Measurements from ENCODE around the gene ELOVL6. TPM values are rescaled to one million over a fixed set of nuclear protein-coding genes. Genes with fewer than 3 reads are reported as not detected.
A peak's percentile ranks its signal among the peaks of the same experiment; 100 is the strongest.

Gene ELOVL6
- total and polyA plus RNA-seq, 2 donors (not counting 1 experiment from before 2014, with no cell fraction given) = 15.0 to 43.4 TPM

- DNase-seq (ENCODE audit: low read depth in 2 of 2) = no peak
- no peaks in the 10 kb centered on the region for H3K4me1 ChIP-seq (ENCODE audit: control insufficient read depth, extremely low read depth, insufficient read depth, low read length)
- H3K27me3 ChIP-seq (ENCODE audit: control insufficient read depth, insufficient read depth, low read length) = no peaks in the 10 kb centered on the region
- TF ChIP-seq EZH2 (IDR thresholded peaks at IDR 0.05; ENCODE audit: low read length, missing control alignments) (no peak), CTCF (conservative IDR thresholded peaks at IDR 0.05 in 1 of 2, IDR thresholded peaks at IDR 0.05 in 1 of 2; ENCODE audit: low read depth in 1 of 2, low read length in 2 of 2) (no peak)
- no peak overlapping the region for H2AFZ ChIP-seq (ENCODE audit: low read length)
- no peak overlapping the region for H3K27ac ChIP-seq (ENCODE audit: insufficient read depth, low read length)
- no peaks in the 10 kb centered on the region for H3K9me3 ChIP-seq (ENCODE audit: control insufficient read depth, insufficient read depth, low read depth, low read length)
- H4K20me1 ChIP-seq (ENCODE audit: control insufficient read depth, extremely low read depth, insufficient read depth, low read length) = no peaks in the 10 kb centered on the region
- H3K36me3 ChIP-seq (ENCODE audit: control insufficient read depth, insufficient read depth, low read length) = no peaks in the 10 kb centered on the region
- H3K9ac ChIP-seq (ENCODE audit: insufficient read depth, low read length) = no peak overlapping the region
- no peaks in the 10 kb centered on the region for H3K79me2 ChIP-seq (ENCODE audit: control insufficient read depth, insufficient read depth, low read length)
- H3K4me2 ChIP-seq (ENCODE audit: extremely low read depth, insufficient read depth, low read length) = no peak overlapping the region
- no peak overlapping the region for H3K4me3 ChIP-seq (replicated peaks in 1 of 4; ENCODE audit: control extremely low read depth in 1 of 4, insufficient read depth in 1 of 4, low read depth in 3 of 4, low read length in 4 of 4)
Measured at GRCh38 chr4:110061076-110061475, 137.3 kb downstream of the ELOVL6 start.

GRCh38 chr4:110059556-110060191 is 138.7 kb downstream of the ELOVL6 start:
- Histone ChIP-seq H3K36me3 (ENCODE audit: control insufficient read depth, insufficient read depth, low read length) (no peaks in the 10 kb centered on the region), H3K79me2 (ENCODE audit: control insufficient read depth, insufficient read depth, low read length) (no peaks in the 10 kb centered on the region), H3K4me2 (ENCODE audit: extremely low read depth, insufficient read depth, low read length) (no peak overlapping the region), H3K4me1 (ENCODE audit: control insufficient read depth, extremely low read depth, insufficient read depth, low read length) (no peaks in the 10 kb centered on the region), H3K27ac (ENCODE audit: insufficient read depth, low read length) (no peak overlapping the region), H4K20me1 (ENCODE audit: control insufficient read depth, extremely low read depth, insufficient read depth, low read length) (no peaks in the 10 kb centered on the region), H3K4me3 (replicated peaks in 1 of 4; ENCODE audit: control extremely low read depth in 1 of 4, insufficient read depth in 1 of 4, low read depth in 3 of 4, low read length in 4 of 4) (no peak overlapping the region), H2AFZ (ENCODE audit: low read length) (no peak overlapping the region), H3K9ac (ENCODE audit: insufficient read depth, low read length) (no peak overlapping the region), H3K27me3 (ENCODE audit: control insufficient read depth, insufficient read depth, low read length) (no peaks in the 10 kb centered on the region), H3K9me3 (ENCODE audit: control insufficient read depth, insufficient read depth, low read depth, low read length) (no peaks in the 10 kb centered on the region)
- TF ChIP-seq EZH2 (IDR thresholded peaks at IDR 0.05; ENCODE audit: low read length, missing control alignments) = no peak
- TF ChIP-seq CTCF (conservative IDR thresholded peaks at IDR 0.05 in 1 of 2, IDR thresholded peaks at IDR 0.05 in 1 of 2; ENCODE audit: low read depth in 1 of 2, low read length in 2 of 2) = no peak
- DNase-seq (ENCODE audit: low read depth in 2 of 2) = peak in 1 of 2 donors; percentile 52

GRCh38 chr4:110058677-110059076 is 139.7 kb downstream of the ELOVL6 start:
- Histone ChIP-seq H3K4me2 (ENCODE audit: extremely low read depth, insufficient read depth, low read length) (no peak overlapping the region), H3K79me2 (ENCODE audit: control insufficient read depth, insufficient read depth, low read length) (no peaks in the 10 kb centered on the region), H3K9ac (ENCODE audit: insufficient read depth, low read length) (no peak overlapping the region), H3K4me3 (replicated peaks in 1 of 4; ENCODE audit: control extremely low read depth in 1 of 4, insufficient read depth in 1 of 4, low read depth in 3 of 4, low read length in 4 of 4) (no peak overlapping the region), H3K27me3 (ENCODE audit: control insufficient read depth, insufficient read depth, low read length) (no peaks in the 10 kb centered on the region), H4K20me1 (ENCODE audit: control insufficient read depth, extremely low read depth, insufficient read depth, low read length) (no peaks in the 10 kb centered on the region), H3K36me3 (ENCODE audit: control insufficient read depth, insufficient read depth, low read length) (no peaks in the 10 kb centered on the region), H3K4me1 (ENCODE audit: control insufficient read depth, extremely low read depth, insufficient read depth, low read length) (no peaks in the 10 kb centered on the region), H3K9me3 (ENCODE audit: control insufficient read depth, insufficient read depth, low read depth, low read length) (no peaks in the 10 kb centered on the region), H2AFZ (ENCODE audit: low read length) (no peak overlapping the region), H3K27ac (ENCODE audit: insufficient read depth, low read length) (no peak overlapping the region)
- no peak for TF ChIP-seq EZH2 (IDR thresholded peaks at IDR 0.05; ENCODE audit: low read length, missing control alignments)
- TF ChIP-seq CTCF (conservative IDR thresholded peaks at IDR 0.05 in 1 of 2, IDR thresholded peaks at IDR 0.05 in 1 of 2; ENCODE audit: low read depth in 1 of 2, low read length in 2 of 2) = no peak
- DNase-seq (ENCODE audit: low read depth in 2 of 2) = no peak
